HEK293 (cell line): Measurements from ENCODE around the gene MVK.

ENCODE experiments used
- CTCF ChIP-seq: fragments of 450-650 bp; formaldehyde crosslinking; IDR thresholded peaks from 2 replicates; pipeline ENCODE4 v1.5.1; 2016; ENCODE audit warnings: missing biosample characterization, missing genetic modification characterization
- IKZF3 ChIP-seq: fragments of 450-650 bp; IDR thresholded peaks from 2 replicates; pipeline ENCODE4 v1.5.0; 2018; ENCODE audit warnings: missing biosample characterization, mild to moderate bottlenecking, missing genetic modification characterization, moderate library complexity
- MYNN ChIP-seq: fragments of 450-650 bp; formaldehyde crosslinking; IDR thresholded peaks from 2 replicates; pipeline ENCODE4 v1.5.1; 2016; ENCODE audit warnings: missing biosample characterization, missing genetic modification characterization, borderline replicate concordance
- SP2 ChIP-seq: fragments of 450-650 bp; formaldehyde crosslinking; IDR thresholded peaks from 2 replicates; pipeline ENCODE4 v1.5.1; 2016; ENCODE audit warnings: missing biosample characterization, missing genetic modification characterization
- ZBTB26 ChIP-seq: fragments of 450-650 bp; formaldehyde crosslinking; optimal IDR thresholded peaks from 2 replicates; pipeline ENCODE3; 2016; ENCODE audit warnings: missing biosample characterization, mild to moderate bottlenecking, missing genetic modification characterization
- ZNF114 ChIP-seq: fragments of 450-650 bp; formaldehyde crosslinking; IDR thresholded peaks from 2 replicates; pipeline ENCODE4 v1.5.0; 2017; ENCODE audit warnings: missing biosample characterization, missing genetic modification characterization
- ZNF138 ChIP-seq: fragments of 450-650 bp; formaldehyde crosslinking; IDR thresholded peaks from 2 replicates; pipeline ENCODE4 v1.5.1; 2016; ENCODE audit warnings: missing biosample characterization, missing genetic modification characterization, borderline replicate concordance
- ZNF175 ChIP-seq: fragments of 450-650 bp; formaldehyde crosslinking; IDR thresholded peaks from 2 replicates; pipeline ENCODE4 v1.5.1; 2016; ENCODE audit warnings: missing biosample characterization, missing genetic modification characterization
- ZNF18 ChIP-seq: fragments of 450-650 bp; formaldehyde crosslinking; IDR thresholded peaks from 2 replicates; pipeline ENCODE4 v1.5.1; 2016; ENCODE audit warnings: missing biosample characterization, missing genetic modification characterization
- ZNF423 ChIP-seq: fragments of 450-650 bp; formaldehyde crosslinking; IDR thresholded peaks from 2 replicates; pipeline ENCODE4 v1.5.1; 2016; ENCODE audit warnings: missing biosample characterization, missing genetic modification characterization
- ZNF580 ChIP-seq: fragments of 450-650 bp; formaldehyde crosslinking; IDR thresholded peaks from 2 replicates; pipeline ENCODE4 v1.5.1; 2016; ENCODE audit warnings: missing biosample characterization, missing genetic modification characterization

- no peak for TF ChIP-seq IKZF3 (tag by site-specific recombination)
- TF ChIP-seq CTCF (tag by site-specific recombination), result no peak
- TF ChIP-seq ZNF138 (tag by site-specific recombination), result no peak
- TF ChIP-seq ZNF423 (tag by site-specific recombination), result no peak
- TF ChIP-seq ZNF114 (tag by site-specific recombination), result no peak
- TF ChIP-seq ZNF175, result no peak
- TF ChIP-seq SP2 (tag by site-specific recombination), result no peak
- no peak for TF ChIP-seq ZNF18 (tag by site-specific recombination)
- TF ChIP-seq ZNF580 (tag by site-specific recombination), result no peak
- no peak for TF ChIP-seq MYNN (tag by site-specific recombination)
- no peak for TF ChIP-seq ZBTB26 (tag by site-specific recombination)
These were observed 5.6 kb upstream of the MVK start for GRCh38 chr12:109567967-109568366.
